GM18507 (cell line): ENCODE measurements around the gene TMTC2.

Source experiments
- DNase-seq: peaks from one replicate; pipeline ENCODE4 v3.0.0; 2011; ENCODE audit warnings: low read depth; ENCODE audit not compliant: insufficient read length; ENCODE audit errors: extremely low spot score
- FAIRE-seq: peaks from 2 replicates; lab custom pipeline; 2011; peaks lifted over from hg19 to GRCh38; lab: Jason Lieb, UNC

TMTC2 gene

DNA sequence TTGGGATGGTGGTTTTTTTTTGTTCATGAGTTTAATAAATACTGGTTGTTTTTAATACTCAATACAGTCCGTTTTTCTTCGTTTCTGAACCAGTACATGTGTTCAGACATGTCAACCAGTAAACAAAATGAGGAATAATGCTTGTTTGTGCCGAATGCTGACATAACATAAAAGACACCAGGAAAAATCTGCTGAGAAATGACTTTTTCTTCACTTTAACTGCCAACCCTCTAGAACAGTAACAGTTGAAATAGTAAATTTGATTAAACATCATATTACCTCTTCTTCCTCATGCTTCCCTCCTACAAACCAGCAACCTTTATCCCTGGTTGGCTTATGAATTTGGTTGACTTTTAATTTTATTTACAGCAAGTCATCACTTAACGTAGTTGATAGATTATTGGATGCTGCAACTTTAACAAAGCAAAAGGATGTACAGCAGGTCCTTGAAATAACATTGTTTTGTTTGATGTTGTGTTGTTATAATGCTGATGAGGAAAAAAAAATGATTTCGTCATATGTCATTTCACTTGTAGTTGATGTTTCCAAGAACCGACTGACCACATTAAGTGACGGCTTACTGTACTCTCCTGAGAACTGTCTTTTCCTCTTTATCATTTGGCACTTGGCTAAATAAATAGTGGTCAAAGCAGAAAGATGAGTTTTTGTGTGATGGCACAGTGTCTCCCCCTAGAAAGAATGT is 340.5 kb downstream of the TMTC2 start:
- DNase-seq: no peak
- no peak for FAIRE-seq

DNA sequence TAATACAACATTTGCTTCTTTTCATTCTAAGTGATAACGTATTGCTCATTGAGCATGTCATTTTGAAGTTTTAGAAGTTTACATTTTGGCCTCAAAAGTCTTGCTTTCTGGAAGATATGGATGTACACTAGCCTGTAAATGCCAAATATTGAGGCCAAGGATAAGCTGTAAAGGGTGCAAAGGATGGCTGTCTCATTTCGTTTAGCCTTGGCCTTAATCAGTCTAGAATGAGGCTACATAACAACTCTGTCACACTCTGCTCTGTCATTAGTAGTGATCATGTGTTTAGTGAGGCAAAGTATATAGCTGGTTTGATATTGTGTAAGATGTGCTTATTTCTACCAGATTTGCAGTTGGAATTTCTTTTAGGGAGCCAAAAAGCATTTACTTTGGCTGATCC is 344.5 kb downstream of the TMTC2 start:
- FAIRE-seq (no peak), DNase-seq (no peak)

DNA sequence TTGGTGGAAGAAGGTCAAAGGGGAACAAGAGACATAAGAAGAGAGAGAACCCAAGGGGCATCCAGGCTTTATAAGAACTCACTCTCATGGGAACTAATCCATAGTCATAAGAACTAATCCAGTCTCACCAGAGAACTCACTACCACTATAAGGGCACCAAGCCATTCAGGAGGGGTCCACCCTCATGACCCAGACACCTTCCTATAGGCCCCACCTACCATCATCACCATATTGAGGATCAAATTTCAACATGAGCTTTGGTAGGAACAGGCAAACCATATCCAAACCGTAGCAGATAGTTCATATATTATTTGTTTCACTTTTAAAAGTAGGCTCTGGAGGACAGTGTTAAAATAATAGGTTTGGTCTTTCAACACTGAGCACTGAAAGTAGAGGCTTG is 350.1 kb downstream of the TMTC2 start:
- no peak for FAIRE-seq
- no peak for DNase-seq

DNA sequence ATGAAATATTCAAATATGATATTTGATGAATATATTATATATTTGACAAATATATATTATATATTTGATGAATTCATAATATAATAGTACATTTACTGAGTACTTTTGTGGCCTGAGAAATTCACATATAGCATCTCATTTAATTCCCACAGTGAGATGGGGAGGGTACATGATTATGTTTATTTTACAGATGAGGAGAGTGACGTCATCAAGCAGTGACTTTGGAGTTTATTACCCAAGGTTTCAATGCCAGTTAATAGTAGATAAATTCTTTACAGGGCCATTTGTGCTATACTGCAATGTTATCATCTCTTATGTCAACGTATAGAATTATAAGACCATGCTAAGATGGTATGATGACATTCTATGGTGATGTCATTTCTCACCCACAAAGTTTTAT is 352.7 kb downstream of the TMTC2 start:
- FAIRE-seq: no peak

DNA sequence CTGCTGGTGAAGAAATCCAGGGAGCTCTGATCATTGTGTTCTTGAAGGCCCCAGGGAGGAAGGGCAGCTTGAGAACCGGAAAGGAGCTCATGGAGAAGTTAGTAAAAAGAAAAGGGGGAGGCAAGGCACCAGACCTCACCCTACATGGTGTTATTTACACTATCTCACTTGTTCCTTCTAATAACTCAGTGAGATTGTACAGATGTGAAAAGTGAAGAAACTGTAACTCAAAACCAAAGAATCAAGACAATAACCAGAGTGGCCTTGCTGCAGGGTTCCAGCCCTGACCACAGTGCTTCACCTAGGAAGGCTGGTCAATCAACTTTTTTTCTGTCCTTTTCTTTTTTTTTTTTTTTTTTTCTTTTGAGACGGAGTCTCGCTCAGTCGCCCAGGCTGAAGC is 353.6 kb downstream of the TMTC2 start:
- DNase-seq (no peak), FAIRE-seq (no peak)

More for the DNA sequence above, 352.7 kb downstream of the TMTC2 start:
- no peak for DNase-seq

DNA sequence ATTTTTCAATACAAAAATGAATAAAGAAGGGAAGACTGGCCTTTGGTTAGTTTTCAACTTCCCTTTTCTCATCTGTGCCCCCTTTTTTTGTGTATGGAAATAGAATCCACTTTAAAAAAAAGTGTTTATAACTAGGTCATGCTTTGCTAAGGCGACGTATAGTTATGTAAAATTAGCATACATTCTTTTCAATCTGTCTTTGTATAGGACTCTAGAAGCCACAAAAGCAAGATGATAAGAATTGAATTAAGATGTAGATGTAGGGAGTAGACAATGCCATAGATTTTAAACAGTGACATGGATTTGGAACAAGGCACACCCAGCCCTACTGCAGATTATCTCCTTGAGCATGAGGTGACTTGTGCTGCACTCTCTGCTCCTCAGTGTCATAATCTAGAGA is 354.3 kb downstream of the TMTC2 start:
- DNase-seq: no peak
- FAIRE-seq: no peak

DNA sequence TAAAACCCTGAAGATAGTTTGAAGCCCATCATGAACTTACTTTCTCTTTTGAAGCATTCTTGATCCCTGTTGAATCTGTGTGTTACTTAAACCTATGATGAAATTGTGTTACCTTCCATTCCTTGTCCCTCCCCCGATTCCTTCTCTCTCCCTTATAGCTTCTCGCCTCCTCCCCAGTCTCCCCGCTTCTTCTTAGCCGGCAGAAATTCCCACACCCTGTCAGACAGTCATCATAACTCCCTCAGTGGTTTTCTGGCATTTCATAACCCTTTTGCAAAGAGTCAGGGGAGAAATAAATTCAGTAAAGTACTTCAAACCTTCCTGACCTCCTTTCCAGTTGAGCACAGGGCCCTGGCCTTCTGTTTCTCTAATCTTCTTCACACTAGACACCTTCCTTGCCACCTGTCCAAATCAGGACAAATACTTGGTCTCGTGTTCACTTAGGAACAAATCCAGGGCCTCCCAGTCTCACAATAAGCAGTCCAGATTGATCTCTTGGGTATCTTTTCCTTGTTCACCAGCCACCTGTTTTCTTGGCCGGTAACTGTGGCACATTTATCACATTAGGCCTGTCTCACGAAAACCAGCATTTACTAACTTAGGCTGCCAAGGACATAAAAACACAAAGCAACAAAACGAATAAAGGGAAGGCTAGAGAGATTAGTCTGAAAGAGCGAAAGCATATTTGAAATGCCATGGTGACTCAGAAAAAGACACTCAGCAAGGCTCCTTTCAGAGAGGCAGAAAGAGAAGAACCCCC is 355.9 kb downstream of the TMTC2 start:
- no peak for FAIRE-seq
- DNase-seq: no peak

DNA sequence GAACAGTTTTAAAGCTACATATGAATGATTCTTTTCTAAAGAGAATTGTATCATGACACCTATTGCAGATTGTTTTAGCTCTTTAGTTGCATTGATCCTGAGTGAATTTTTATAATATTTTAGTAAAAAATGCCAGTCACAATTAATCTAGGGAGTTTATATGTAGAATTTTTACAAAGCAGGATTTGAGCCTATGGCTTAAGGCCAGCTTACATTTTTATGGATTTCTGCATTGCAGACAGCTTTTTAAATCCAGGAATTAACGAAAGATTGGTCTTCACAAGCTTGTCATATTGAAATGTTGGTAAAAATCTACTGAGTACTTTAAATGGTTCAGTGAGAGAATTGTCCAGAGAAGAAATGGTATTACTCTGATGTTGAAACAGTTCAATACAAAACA is 358.0 kb downstream of the TMTC2 start:
- no peak for FAIRE-seq
- DNase-seq: no peak

DNA sequence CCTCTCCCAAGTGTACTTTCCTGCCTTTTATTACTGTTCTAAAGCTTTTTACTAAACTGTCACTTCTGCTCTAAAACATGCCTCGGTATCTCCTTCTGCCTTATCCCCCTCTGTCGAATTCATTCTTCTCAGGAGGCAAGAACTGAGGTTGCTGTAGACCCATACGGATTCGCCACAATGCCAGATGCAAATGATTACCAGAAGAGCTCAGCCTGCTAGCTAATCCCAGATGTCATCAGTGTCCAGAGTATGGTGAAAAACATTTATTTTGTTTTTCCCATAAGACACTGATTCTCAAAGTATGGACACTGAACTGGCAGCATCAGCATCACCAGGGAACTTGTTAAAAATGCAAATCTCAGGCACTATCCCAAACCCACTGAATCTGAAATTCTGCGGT is 359.3 kb downstream of the TMTC2 start:
- no peak for FAIRE-seq
- DNase-seq: no peak

DNA sequence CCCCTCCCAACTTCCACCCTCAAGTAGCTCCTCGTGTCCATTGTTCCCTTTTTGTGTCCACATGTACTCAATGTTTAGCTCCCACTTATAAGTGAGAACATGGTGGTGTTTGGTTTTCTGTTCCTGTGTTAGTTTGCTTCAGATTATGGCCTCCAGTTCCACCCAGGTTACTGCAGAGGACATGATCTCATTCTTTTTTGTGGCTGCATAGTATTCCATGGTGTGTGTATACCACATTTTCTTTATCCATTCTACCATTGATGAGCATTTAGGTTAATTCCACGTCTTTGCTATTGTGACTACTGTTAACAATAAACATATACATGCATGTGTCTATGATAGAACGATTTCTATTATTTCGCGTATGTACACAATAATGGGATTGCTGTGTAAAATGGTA is 362.6 kb downstream of the TMTC2 start:
- no peak for DNase-seq
- FAIRE-seq: no peak

DNA sequence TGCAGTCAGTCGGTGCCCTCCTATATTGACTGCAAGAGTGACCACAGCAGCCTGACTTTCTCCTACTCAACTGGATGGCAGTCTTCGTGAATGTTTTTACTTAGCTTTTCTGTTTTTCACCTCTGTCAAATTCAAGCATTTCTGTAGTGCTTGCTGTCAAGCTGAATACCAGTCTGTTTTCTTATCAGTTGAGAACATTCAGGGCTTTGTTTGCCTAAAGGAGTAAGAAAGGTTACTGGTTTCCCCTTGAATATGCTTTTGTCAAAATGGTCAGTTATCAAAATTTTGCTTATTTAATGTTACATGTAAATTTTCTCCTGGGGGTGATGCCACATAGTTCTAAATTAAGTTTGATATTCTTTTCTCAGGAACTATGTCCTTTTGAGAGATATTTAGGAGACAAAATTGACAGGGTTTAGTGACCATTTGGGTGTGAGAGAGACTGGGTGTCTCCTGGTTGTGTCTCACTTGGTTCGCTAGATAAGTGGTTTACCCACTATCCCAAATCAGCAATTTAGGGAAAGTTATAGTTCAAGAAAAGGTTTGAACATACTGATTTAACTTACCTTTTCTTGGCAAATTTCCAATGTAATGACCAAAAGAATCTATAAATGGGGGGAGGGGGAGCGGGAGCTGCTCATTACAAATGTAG is 366.3 kb downstream of the TMTC2 start:
- DNase-seq (no peak), FAIRE-seq (no peak)

DNA sequence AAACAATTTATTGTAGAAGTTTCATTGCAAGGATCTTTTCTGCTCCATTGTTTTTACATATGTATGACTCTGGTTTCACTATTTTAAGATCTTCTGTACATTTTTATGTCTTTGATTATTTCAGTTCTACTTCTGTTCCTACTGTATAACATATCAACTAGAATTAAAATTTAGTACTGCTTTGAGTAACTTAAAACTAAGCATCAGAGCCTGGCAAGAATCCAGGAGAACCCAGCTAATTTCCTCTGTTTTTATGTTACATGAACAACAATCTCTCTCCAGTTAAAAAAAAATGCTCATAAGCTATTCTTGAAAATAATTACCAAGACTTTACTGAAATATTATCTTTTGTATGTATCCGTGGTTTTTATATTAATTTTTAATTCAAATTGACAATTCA is 370.7 kb downstream of the TMTC2 start:
- FAIRE-seq: no peak
- DNase-seq: no peak

DNA sequence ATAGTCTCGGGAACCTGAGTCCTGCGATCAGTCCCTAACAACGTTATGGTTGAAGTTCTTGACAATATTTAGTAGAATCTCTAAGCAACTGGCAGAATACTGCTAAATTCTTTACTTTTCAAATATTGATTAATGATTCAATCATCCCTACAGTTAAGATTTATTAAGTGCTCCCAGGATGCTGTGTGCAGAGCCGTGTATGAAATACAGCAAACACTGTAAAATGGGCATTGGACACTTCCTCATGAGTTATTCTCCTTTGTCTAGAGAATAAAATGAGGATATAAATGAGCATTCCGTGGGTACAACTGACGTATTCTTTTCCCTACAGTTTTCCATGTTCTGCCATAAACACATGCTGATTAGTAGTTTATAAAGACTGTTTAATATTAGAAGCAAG is 372.4 kb downstream of the TMTC2 start:
- no peak for FAIRE-seq
- DNase-seq: no peak

DNA sequence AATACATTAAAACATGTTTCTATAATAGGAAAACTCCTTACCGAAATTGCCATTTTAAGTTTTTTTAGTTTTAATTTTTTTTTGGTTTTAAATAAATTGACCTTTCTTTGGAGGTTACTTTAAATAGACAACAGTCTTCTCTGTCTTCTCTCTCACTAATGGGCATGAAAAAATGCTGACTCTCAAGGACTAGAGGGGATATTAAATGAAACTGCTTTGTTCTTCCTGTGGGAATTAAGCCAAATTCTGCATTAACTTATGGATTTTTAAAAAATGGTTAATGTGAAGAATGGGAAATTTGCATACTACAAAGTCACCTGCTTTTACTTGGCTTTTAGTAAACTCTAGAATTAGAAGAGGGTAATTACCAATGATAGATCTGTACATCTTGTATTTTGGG is 378.9 kb downstream of the TMTC2 start:
- FAIRE-seq (no peak), DNase-seq (no peak)

DNA sequence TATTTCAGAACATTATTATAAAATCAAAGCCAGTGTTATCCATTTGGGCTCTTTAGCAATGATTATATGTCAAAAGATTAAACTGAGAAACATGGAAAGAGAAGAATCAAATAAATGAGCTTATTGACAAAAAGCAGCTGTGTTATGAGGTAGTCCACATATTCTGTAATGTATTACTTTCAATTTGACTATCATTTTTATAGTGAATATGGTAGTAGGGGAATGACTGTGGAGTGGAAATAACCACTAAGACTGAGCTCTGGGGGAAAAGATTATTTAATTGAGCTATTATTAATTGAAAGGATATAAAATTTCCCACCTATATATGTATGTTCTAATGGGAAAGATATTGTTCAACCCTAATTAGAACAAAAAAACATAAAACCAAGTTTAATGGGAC is 381.3 kb downstream of the TMTC2 start:
- FAIRE-seq: no peak
- DNase-seq: no peak

DNA sequence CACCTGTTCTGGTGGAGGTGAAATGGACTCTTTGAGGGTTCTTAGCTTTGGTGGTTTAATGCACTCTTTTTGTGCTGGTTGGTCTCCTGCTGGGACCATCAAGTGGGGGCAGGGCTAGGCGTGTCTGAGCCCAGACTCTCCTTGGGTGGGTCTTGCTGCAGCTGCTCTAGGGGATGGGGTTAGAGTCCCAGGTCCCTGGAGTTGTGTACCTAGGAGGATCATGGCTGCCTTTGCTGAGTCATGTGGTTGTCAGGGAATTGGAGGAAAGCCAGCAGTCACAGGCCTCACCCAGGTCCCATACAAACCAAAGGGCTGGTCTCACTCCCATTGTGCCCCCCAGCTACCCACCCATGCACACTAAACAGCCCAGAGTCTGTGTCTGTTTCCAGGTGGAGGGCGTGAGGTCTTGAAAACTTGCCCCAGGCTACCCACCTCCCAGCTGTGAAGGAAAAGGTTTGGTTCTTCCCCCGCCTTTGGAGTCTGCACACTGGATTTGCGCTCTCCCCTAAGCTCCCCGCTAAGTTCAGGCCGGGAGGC is 387.7 kb downstream of the TMTC2 start:
- DNase-seq (no peak), FAIRE-seq (no peak)

DNA sequence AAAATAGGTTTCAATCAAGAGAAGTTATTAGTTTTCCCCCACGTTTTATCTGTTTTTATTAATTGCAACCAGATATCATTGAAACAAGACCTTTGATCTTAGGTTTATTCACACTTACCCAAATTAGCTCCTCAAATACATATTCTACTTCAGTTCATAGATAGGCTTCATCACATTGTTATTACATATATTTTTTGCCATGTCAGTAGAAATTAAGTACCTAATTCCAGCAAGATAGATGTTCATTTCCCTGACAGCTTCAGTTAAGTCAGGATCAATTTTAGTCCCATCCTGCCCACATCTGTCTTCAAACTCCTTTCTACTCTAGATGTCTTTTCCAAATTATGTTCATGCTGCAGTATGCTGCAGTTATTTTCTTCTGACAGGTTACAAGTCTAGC is 388.8 kb downstream of the TMTC2 start:
- FAIRE-seq: no peak
- DNase-seq: no peak

DNA sequence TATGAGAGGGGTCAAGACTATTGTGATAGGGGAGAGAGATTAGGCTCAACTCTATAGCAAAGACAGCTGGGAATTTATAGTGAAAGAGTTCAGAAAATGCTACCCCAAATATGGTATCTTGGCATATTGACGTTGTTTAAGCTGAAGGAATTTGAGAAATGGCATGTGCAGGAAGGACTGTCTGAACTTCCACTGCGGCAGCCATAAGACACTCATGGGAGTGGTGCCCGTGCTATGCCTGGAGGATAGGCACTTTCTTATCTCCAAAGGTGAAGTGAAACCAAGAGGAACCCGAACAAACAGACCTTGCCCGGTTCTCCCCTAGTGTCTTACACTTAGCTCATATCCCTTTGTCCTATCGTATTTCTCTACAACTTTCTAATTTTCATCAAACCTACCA is 390.3 kb downstream of the TMTC2 start:
- no peak for FAIRE-seq
- no peak for DNase-seq

DNA sequence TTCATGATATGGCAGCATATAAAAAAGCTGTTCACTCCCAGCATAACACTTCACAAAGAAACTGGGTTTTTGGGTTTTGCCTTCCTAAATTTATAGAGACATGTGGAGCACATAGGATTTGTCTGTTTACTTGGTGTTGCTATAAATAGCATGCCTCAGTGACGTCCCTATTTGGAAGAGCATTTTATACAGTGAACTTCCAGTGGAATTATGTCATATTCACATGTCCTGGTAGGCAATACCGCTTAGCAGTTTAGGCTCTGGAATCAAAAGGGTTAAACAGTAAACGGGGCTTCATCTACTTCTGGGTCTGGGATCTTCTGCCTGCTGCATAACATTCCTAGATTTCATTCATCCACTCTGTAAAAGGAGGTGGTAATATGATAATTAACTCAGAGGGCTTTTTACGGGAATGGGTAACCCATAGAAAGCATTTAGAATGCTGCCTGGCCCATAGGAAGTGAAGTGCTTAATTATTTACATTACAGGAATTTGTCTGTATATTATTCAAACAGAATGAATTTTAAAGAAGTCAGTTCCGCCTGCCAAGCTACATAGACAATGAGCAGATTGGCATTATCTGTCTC is 396.1 kb downstream of the TMTC2 start:
- no peak for DNase-seq
- FAIRE-seq: no peak

DNA sequence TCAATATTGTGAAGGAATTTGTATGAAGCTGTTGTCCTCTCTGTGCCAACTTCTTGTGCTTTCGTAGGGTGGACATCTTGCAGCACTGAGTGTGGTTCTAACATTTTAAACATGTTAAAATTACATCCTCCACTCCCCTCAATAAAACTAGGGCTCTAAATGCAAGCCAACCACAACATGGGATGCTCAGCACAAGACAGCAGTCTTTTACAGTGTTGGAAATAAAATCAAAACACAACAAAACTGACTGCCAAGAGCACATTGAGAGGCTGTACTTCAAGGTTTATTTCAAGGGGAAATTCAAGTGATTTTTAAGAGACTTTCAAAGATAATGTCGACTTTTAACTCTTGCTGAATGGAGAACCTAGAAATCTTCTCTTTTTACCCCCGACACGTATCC is 396.9 kb downstream of the TMTC2 start:
- DNase-seq: no peak
- FAIRE-seq: no peak
